ENCODE results near the gene CXCL14. TPM values are rescaled to one million over a fixed set of nuclear protein-coding genes. Genes with fewer than 3 reads are reported as not detected.

CXCL14 gene
- total and polyA plus RNA-seq, 3 donors from 2014 or later, result 1.8 to 30.4 (median 3.6) TPM

DNA sequence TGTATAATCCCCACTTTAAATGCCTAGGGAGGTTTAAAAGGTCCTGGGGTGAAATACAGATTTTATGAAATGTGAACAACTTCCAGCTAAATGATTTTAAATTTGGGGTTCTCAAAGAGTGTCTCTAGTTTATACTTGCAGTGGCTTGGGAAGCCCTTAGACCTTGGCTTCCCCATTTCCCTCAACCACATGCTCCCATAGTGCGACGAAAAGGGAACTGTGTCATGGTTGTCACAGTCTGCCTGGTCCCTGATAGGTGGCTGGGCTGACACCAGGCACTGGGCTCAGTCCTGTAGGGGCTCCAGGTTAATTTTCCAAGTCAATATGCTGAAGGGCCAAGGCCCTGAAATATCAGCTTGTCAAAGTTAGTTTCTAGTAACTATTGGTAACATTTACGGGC is 10.4 kb upstream of the CXCL14 start:
- Histone ChIP-seq H3K27ac (no peak overlapping the region), H3K4me1 (no peaks in the 10 kb centered on the region), H3K9me3 (no peaks in the 10 kb centered on the region), H3K4me3 (no peak overlapping the region), H3K27me3 (no peaks in the 10 kb centered on the region), H3K36me3 (ENCODE audit: low read depth, missing control alignments) (no peaks in the 10 kb centered on the region)
- intact Hi-C loops (cut with DNase I; ENCODE audit: low total_unique reads), result no loop called here
- DNase-seq, result no peak
- no peak for TF ChIP-seq CTCF (IDR thresholded peaks at IDR 0.05)
- TF ChIP-seq POLR2A (IDR thresholded peaks at IDR 0.05), result no peak
- 94 to 96% methylated on average over 3 of the region's 3 CpGs for WGBS, 2 donors

DNA sequence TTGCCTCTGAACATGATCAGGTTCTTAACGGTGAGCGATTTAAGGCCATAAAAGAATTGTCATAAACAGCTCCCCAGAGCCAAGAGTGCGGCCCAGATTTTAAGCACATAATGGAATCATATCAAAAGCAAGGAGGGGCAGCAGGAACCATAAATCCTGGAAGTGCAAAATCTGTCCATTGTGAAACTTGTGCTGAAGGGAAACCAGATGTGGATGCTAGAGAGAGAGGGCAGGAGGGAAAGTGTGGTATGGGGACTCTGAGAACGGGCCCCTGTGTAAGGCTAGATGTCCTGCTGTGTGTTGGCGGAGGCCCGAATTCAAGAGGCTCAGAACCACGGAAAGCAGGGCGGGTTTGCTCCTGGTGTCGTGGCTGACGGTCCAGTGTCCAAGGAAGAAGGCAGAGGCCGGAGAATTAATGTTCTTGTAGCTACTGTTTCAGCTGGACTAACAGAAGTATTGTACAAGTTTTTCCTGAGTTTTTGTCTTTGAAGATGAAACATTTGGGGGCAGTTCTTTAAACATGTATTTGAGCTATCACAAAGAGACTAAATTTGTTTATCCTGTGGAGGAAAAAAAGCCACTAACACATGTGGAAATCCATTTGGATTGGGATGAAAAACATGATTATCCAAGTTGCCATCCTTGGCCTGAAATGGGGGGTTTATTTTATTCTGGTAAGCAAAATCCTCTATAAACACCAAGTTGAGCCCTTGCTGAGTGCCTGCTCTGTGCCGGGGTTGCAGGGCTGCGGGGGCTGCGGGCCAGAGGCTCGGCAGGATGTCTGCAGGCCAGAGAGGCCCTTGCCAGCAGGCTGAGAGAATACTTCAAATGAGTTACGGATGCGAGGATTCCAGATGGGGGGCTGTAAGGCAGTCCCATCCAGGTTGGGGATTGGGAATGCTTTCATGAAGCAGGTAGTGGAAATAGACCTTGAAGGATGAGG is 9.2 kb upstream of the CXCL14 start:
- no peaks in the 10 kb centered on the region for H3K4me1 ChIP-seq
- H3K4me3 ChIP-seq, result no peak overlapping the region
- no peaks in the 10 kb centered on the region for H3K36me3 ChIP-seq (ENCODE audit: low read depth, missing control alignments)
- no peak for DNase-seq
- intact Hi-C loops (cut with DNase I; ENCODE audit: low total_unique reads), result no loop called here
- H3K9me3 ChIP-seq, result no peaks in the 10 kb centered on the region
- H3K27me3 ChIP-seq, result no peaks in the 10 kb centered on the region
- TF ChIP-seq CTCF (IDR thresholded peaks at IDR 0.05) (no peak), POLR2A (IDR thresholded peaks at IDR 0.05) (no peak)
- H3K27ac ChIP-seq, result no peak overlapping the region
- 65 to 75% methylated on average over 17 of the region's 17 CpGs for WGBS, 2 donors

GRCh38 chr5:135584918-135585317 is 6.1 kb upstream of the CXCL14 start:
- no peak for TF ChIP-seq POLR2A (IDR thresholded peaks at IDR 0.05)
- TF ChIP-seq CTCF (IDR thresholded peaks at IDR 0.05), result no peak
- Histone ChIP-seq H3K36me3 (ENCODE audit: low read depth, missing control alignments) (no peaks in the 10 kb centered on the region), H3K27me3 (no peaks in the 10 kb centered on the region), H3K4me3 (no peak overlapping the region), H3K27ac (no peak overlapping the region), H3K4me1 (no peaks in the 10 kb centered on the region), H3K9me3 (no peaks in the 10 kb centered on the region)
- WGBS, 2 donors, result 93 to 94% methylated on average over 6 of the region's 6 CpGs
- intact Hi-C loops (cut with DNase I; ENCODE audit: low total_unique reads), result no loop called here
- DNase-seq, result no peak

- Histone ChIP-seq H3K27ac (no peak overlapping the region), H3K27me3 (no peaks in the 10 kb centered on the region), H3K36me3 (ENCODE audit: low read depth, missing control alignments) (no peaks in the 10 kb centered on the region), H3K9me3 (no peaks in the 10 kb centered on the region), H3K4me3 (no peak overlapping the region), H3K4me1 (no peaks in the 10 kb centered on the region)
- intact Hi-C loops (cut with DNase I; ENCODE audit: low total_unique reads), result no loop called here
- WGBS, 2 donors, result 80 to 83% methylated on average over 2 of the region's 2 CpGs
- TF ChIP-seq POLR2A (IDR thresholded peaks at IDR 0.05) (no peak), CTCF (IDR thresholded peaks at IDR 0.05) (no peak)
- no peak for DNase-seq
Observed at GRCh38 chr5:135584276-135584675, 5.5 kb upstream of the CXCL14 start.
